ENCODE measurements around the gene USF1. TPM values are rescaled to one million over a fixed set of nuclear protein-coding genes. Genes with fewer than 3 reads are reported as not detected.

The USF1 gene
- total RNA-seq, 1 donor from 2014 or later: 66.4 TPM

DNA sequence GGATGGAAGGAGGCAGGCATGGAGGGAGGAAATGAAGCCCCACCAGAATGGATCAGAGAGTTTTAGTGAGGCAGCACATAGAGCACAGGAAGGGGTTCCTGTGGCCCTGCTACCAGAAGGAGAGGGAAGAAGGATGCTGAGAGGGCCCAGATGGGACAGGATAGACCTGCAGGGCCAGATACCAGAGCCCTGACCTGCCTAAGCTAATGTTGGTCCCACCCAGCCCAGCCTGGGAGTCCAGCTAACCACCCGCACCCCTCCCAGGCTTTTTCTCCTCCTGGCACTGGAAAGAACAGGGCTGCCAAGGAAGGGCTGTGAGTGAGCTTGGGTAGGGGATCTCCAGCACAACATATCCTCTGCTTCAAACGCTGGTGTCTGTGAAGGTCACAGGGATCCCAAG, 36.7 kb upstream of the USF1 start:
- H3K4me1 Mint-ChIP-seq: peaks cover 58% of the 10 kb centered on the region
- no peak for DNase-seq (ENCODE audit: low spot score in 2 of 2, unreplicated experiment in 2 of 2)

GRCh38 chr1:161081519-161081918, 35.7 kb upstream of the USF1 start:
- Mint-ChIP-seq H3K4me1 (peaks cover 49% of the 10 kb centered on the region), H3K27ac (peak overlapping the region; percentile 17), H3K27me3 (ENCODE audit: low read depth) (no peaks in the 10 kb centered on the region), H3K4me3 (no peak overlapping the region), H3K36me3 (peaks cover 14% of the 10 kb centered on the region), H3K9me3 (no peaks in the 10 kb centered on the region)
- no peak for TF ChIP-seq CTCF (IDR thresholded peaks at IDR 0.05; ENCODE audit: unreplicated experiment)
- DNase-seq (ENCODE audit: low spot score in 2 of 2, unreplicated experiment in 2 of 2): no peak

More for the DNA sequence above, 36.7 kb upstream of the USF1 start:
- Mint-ChIP-seq H3K36me3 (peaks cover 14% of the 10 kb centered on the region), H3K4me3 (no peak overlapping the region), H3K9me3 (no peaks in the 10 kb centered on the region), H3K27me3 (ENCODE audit: low read depth) (no peaks in the 10 kb centered on the region), H3K27ac (peak overlapping the region; percentile 94)
- no peak for TF ChIP-seq CTCF (IDR thresholded peaks at IDR 0.05; ENCODE audit: unreplicated experiment)

- DNase-seq (ENCODE audit: low spot score in 2 of 2, unreplicated experiment in 2 of 2): no peak
- Mint-ChIP-seq H3K4me1 (peaks cover 41% of the 10 kb centered on the region), H3K9me3 (no peaks in the 10 kb centered on the region), H3K27ac (peak overlapping the region; percentile 45), H3K27me3 (ENCODE audit: low read depth) (no peaks in the 10 kb centered on the region), H3K4me3 (no peak overlapping the region), H3K36me3 (peaks cover 15% of the 10 kb centered on the region)
- TF ChIP-seq CTCF (IDR thresholded peaks at IDR 0.05; ENCODE audit: unreplicated experiment): no peak
These were observed 34.9 kb upstream of the USF1 start for GRCh38 chr1:161080441-161081405.

DNA sequence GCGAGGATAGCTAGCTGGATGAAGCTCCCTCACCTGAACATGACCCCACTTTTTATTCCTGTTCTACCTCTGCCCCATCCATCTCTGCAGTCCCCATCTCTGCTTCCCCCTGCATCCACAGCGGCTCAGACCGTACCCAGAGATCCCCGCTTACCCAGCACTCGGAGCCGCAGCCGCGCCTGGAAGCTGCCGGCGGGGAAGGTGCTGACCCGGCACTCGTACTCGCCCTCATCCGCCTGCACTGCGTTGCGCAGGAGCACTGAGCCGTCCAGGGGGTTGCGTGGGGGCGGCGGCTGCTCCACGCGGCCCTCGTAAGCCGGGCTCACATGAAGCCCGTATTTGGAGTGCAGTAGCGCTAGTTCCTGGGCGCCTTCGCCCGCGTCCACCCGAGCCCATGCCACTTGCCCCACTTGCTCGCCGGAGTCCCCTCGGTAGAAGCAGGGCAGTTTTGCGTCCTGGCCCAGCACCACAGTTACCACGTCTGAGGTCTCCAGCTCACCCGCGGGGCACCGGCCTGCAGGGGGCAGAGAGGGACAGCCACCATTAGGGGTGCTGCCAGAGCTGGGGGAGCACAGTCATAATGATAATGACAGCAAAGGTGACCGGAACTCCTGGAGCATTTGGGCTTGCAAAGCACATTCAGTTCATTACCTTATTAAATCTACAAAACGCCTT, 33.8 kb upstream of the USF1 start:
- H3K36me3 Mint-ChIP-seq: peaks cover 15% of the 10 kb centered on the region
- no peak for TF ChIP-seq CTCF (IDR thresholded peaks at IDR 0.05; ENCODE audit: unreplicated experiment)
- H3K27ac Mint-ChIP-seq: no peak overlapping the region
- no peak for DNase-seq (ENCODE audit: low spot score in 2 of 2, unreplicated experiment in 2 of 2)
- no peaks in the 10 kb centered on the region for H3K27me3 Mint-ChIP-seq (ENCODE audit: low read depth)
- H3K4me1 Mint-ChIP-seq: peaks cover 35% of the 10 kb centered on the region
- H3K9me3 Mint-ChIP-seq: no peaks in the 10 kb centered on the region
- H3K4me3 Mint-ChIP-seq: no peak overlapping the region

DNA sequence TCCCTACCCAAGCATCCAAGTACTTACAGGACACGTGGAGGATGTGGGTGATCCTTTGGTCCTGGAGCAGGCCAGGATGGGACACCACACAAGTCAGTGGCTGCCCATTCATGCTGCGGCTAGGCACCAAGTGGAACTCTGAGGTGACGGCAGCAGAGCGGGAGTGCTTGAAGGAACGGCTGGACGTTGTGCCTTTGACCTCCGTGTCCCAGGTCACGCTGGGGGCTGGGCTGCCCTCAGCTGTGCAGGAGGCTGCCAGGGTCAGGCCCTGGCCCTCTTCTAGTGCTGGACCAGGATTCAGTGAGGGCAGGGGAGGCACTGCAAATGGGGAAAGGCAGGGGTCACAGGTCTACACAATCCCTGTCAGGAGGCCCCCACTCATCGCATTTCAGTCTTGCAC, 31.6 kb upstream of the USF1 start:
- H3K4me3 Mint-ChIP-seq: no peak overlapping the region
- H3K27ac Mint-ChIP-seq: no peak overlapping the region
- H3K36me3 Mint-ChIP-seq: peaks cover 15% of the 10 kb centered on the region
- no peaks in the 10 kb centered on the region for H3K9me3 Mint-ChIP-seq
- no peak for TF ChIP-seq CTCF (IDR thresholded peaks at IDR 0.05; ENCODE audit: unreplicated experiment)
- H3K27me3 Mint-ChIP-seq (ENCODE audit: low read depth): no peaks in the 10 kb centered on the region
- peaks cover 18% of the 10 kb centered on the region for H3K4me1 Mint-ChIP-seq
- no peak for DNase-seq (ENCODE audit: low spot score in 2 of 2, unreplicated experiment in 2 of 2)

Data from mesothelial cell of epicardium (in vitro differentiated cells).